HTR-8/SVneo (cell line): Measurements from ENCODE around the gene CFL1.
"Not testable (repeated sequence)": the region's sequence is repeated elsewhere in the genome, so short reads cannot be mapped to it uniquely, and the experiment has no call there.

Experiments used
- DNase-seq: peaks from one replicate; pipeline ENCODE4 v3.0.0; 2011; ENCODE audit warnings: low spot score, mixed read lengths; ENCODE audit not compliant: insufficient read length
- FAIRE-seq: peaks from 2 replicates; lab custom pipeline; 2011; peaks lifted over from hg19 to GRCh38; lab: Jason Lieb, UNC

CFL1 gene

DNA sequence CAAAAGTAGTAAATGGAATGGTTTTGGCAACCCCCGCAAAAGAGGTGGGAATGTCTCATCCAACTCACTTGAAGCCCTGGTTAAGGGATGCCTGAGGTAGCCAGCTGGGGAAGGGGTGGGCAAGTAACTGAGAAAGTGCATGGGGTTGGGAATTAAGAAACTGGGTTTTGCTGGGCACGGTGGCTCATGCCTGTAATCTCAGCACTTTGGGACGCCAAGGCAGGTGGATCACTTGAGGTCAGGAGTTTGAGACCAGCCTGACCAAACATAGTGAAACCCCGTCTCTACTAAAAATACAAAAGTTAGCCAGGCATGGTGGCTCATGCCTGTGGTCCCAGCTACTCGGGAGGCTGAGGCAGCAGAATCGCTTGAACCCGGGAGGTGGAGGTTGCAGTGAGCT, 9.3 kb downstream of the CFL1 start:
- FAIRE-seq, result not testable (repeated sequence)

GRCh38 chr11:65847746-65848145, 10.2 kb downstream of the CFL1 start:
- FAIRE-seq (no peak), DNase-seq (no peak)

More for the DNA sequence above, 9.3 kb downstream of the CFL1 start:
- DNase-seq, result not testable (repeated sequence)

GRCh38 chr11:65844231-65844872, 13.6 kb downstream of the CFL1 start:
- DNase-seq (no peak), FAIRE-seq (no peak)

DNA sequence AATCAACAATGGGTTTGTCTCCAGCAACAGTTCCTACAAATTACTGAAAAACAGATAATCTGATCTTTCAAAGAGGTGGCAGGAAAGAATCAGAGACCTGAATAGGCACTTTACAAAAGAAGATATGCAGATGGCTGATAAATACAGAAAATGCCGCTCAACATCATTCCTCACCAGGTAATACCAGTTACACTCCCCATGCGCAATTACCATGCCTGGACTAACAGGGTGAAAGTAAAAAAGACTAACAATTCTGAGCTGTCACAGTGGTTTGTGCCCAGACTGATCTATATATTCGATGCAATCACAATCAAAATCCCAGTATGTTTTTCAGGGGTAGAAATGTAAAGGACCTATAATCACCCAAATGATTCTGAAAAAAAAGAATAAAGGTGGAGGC, 14.2 kb downstream of the CFL1 start:
- FAIRE-seq (no peak), DNase-seq (no peak)

DNA sequence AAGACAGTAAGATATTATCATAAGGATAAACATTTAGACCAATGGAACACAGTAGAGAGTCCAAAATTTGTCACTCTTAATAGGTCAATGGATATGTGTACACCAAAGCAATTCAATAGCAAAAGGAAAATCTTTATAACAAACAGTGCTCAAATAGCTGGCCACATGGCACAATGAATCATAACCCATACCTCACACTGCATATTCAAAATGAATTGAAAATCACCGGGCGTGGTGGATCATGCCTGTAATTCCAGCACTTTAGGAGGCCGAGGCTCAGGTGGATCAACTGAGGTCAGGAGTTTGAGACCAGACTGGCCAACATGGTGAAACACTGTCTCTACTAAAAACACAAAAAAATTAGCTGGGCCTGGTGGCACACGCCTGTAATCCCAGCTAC, 15.8 kb downstream of the CFL1 start:
- peak; percentile 4 for FAIRE-seq
- DNase-seq, result no peak

GRCh38 chr11:65834202-65834601, 23.8 kb downstream of the CFL1 start:
- peak; percentile 100 for FAIRE-seq
- no peak for DNase-seq

GRCh38 chr11:65833297-65834030, 24.5 kb downstream of the CFL1 start, which contains the start of gene SNX32:
TSS of gene SNX32 (plus strand) at chr11:65833963. CDS start at chr11:65834066, 103 bp downstream.
- peak; percentile 96 for DNase-seq
- FAIRE-seq, result no peak

- FAIRE-seq, result not testable (repeated sequence)
Observed at GRCh38 chr11:65832231-65832630, 25.7 kb downstream of the CFL1 start.

DNA sequence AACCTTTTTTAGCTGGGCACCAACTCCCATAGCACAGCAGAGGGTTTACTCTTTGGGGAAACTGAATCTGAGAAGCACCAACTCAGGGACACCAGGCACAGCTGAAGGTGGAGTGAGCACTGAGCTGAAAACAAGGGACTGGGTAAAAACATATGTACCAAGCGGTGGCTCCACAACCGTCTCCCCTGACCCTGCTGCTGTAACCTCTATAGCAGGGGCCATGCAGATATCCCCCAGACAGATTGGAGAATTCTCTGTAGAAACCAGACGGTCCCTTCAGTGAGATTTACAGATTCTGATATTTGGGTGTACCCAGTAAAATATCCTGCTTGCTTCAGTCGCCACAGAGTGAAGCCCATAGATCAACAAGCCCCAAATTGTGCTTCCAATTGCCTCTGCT, 28.5 kb downstream of the CFL1 start:
- FAIRE-seq (no peak), DNase-seq (no peak)

More at GRCh38 chr11:65832231-65832630, 25.7 kb downstream of the CFL1 start:
- not testable (repeated sequence) for DNase-seq

DNA sequence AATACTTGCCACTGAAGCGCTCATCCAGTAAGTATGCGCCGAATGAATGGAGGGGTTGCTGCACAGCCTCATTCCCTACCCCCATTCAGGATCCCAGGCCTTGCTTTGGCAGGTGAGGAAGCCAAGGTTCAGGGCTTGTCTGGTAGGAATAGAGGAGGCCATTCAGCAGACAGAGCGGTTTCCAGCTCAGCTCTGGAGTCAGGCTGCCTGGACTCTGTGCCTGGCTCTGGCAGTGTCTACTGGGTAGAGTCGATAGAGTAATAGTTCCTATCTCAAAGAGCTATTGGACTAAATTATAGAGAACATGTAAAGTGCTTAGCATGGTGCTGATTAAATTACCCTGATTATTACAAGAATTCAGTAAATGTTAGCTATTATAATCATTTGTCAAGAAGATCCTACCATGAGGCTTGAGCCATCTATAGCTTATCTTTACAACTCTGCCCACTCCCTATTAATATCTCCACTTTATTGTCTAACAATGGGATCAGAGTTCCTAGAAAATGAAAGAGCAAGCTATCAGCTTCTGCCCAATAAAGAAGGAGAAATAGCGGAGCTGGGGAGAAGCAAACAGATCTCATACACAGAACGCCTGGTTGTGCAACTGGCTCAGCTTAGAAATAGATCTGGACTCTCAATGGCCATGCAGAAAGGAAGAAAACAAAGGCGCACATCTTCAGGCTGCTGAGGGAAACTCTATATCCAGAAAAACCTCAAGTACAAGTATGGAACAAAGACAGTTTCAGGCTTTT, 30.8 kb downstream of the CFL1 start:
- FAIRE-seq, result no peak
- DNase-seq, result no peak

DNA sequence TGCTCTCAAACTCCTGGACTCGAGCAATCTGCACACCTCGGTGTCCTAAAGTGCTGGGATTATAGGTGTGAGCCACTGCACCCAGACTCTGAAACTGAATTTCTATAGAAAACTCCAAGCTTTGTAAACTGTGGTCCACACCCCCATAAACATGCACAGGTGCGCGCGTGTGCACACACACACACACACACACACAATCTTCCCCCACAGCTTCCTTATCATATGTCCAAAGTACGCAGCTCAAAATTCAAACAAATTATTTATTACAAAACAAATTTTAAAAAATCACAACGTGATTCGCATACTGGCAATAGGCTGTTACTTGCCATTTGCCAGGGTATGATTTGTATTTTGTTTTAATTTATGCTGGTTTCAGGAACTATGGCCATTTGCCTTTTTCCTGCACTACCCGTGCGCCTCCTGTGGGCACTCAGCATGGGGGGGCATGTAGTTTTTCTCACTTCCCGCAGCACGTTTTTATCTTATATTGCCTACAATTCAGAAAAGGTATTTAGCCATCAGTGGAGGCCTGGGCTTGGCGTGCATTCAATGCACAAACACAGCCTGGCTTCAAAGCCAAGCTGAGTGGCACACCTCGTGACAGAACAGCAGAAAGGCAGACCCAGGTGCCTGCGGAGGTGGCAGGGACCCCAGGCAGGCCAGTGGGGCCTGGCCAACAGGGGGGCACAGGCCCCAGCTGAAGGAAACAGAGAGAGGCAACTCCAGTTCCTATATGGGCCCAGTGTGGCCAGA, 35.0 kb downstream of the CFL1 start:
- DNase-seq, result no peak
- FAIRE-seq, result no peak

- DNase-seq (no peak), FAIRE-seq (no peak)
Observed at GRCh38 chr11:65821107-65821506, 36.9 kb downstream of the CFL1 start.

DNA sequence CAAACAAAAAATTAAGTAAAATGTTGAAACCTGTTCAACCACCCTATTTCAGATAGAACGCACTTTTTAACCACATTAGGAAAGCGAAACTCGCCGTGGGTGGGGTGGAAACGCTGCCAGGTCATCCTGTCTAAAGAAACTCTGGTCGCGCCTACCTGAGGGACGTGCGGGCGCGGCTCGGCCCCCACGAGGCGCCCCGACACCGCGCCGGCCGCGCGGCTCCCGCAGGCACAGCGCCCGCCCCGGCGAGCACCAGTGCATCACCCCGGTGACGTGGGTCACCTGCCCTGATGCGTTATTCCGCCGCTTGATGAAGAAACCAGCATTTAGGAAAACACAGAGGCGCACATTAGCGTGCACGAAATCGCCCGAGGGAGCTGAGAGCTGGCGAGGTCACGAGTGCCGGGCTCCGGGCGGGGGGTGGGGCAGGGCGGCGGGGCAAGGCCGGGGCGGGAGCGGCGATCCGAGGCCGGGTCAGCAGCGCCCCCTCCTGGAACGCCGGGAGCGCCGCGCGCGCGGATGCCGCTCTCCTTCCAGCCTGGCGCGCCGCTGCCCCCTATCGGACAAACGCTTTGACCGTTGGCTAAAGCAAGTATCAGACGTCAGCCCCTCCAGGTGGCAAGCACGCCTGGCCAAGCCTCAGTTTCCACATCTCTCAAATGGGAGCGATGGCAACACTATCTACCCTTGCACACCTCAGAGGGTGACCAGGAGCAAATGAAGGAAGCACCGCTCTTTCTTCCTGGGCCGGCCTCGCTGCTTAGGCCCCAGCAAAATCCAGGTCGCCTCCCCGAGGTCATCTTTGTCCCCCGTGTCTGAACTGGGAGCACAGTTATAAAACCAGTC, 39.9 kb downstream of the CFL1 start:
- DNase-seq, result peak; percentile 98
- FAIRE-seq, result peak; percentile 95

GRCh38 chr11:65817312-65817834, 40.6 kb downstream of the CFL1 start:
- no peak for FAIRE-seq
- no peak for DNase-seq

DNA sequence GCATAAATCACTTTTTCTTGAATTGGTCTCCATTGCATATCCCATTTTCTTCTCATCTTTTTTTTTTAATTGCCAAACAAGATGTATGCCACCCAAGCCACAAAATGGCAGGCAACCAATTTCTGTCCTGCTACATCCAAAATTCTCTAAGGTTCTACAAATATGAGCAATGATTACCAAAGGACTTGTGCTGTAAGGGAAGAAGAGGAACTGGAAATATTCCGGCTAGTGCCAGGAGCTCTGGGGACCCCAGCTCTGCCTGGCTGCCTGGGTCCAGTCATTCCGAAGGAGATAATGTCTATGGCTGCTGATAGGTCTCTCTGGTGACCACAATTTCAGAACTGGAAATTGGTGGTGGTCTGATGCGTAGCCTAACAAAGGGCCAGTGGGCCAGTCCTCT, 41.3 kb downstream of the CFL1 start:
- DNase-seq (no peak), FAIRE-seq (no peak)

DNA sequence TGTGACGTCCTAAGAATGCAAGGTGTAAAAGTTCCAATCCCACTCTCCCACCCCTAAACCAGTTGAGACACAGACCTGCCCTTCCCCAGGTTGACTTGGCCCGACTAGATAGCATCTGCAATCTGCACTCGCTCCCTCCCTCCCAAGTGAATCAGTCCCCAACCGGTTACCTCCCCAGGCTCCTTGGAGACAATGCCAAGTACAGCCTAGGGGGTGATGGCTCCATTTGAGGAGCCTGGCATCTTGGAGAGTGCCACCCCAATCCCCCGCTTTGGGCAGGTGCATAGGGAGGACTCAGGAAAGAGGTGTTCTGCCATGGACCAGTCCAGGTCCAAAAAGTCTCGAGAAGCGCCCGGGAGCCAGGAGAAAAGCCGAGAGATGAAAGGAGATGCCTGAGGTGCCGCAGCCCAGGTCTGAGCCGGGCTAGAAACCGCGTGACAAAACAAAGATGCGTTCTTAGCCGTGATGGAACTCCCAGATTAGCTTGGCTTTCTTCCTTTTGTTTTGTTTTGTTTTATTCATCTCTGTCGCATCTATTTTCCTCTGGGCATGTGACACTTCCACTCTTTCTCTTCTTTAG, 42.9 kb downstream of the CFL1 start:
- FAIRE-seq, result no peak

DNA sequence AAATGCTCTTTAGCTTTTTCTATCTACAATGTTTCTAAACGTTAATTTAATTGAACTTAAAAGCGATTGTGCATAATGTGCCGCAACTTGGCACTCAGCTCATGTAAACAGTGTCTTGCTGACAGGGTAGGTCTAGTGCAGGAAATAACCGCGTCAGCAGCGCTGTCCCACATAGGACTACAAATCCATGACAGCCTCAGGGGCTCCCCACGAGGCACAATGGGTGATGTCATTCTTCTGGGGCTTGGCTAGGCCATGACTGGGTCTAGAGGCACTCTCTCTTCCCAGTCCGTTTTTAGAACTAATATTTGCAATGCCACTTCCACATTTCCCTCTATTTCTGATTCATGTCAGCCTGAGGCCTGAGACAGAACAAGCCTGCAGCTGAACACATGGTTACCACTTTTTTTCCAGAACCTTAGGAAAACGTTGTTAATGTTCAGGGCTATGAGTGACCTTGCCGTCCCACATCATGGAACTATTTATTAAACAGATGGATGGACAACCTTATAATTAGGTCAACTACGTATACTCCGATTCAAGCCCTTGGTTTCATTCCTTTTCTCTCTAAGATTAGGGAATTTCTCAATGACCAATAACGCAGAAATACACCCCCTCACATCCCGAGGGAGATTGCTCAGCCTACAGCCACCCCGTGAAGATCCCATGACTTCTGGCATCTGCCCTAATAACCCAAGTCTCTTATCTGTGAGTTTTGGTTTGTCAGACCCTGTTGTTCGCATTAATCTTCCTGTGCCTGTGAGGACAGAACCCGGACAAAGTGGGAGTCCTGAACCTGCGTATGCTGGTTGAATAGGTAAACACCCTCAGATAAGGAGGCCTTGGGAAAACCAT, 43.6 kb downstream of the CFL1 start:
- FAIRE-seq (no peak), DNase-seq (no peak)

More for the DNA sequence above, 42.9 kb downstream of the CFL1 start:
- no peak for DNase-seq
